ENCODE measurements around the gene MAP3K9. TPM values are rescaled to one million over a fixed set of nuclear protein-coding genes. Genes with fewer than 3 reads are reported as not detected.

The MAP3K9 gene
- total and polyA plus RNA-seq, 9 of the 15 experiments (the other 6 are each of a cell fraction or from before 2014, with no cell fraction given) = 0.03 to 0.60 (median 0.36) TPM

DNA sequence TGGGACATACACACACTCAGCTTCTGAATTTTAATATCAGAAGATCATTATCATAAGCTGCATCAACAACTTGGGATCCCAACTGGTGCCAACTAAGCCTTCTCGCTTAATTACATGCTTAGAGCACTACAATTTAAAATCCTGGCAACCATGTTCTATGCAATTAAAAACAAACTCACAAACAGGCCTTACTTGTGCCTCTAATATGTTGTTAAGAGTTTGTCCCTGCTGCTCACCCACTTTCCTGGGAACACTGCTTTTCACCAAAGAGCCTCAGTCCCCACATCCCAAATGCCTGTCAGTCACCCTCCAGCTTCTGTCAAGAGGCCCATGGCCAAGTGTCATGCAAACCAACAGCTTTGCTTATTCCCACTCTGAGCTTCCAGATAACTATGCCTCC is 97.9 kb downstream of the MAP3K9 start (continued):
- no peak for TF ChIP-seq CBX8 (IDR thresholded peaks at IDR 0.05; ENCODE audit: borderline replicate concordance, extremely low read depth, low read depth, low read length, poor library complexity, severe bottlenecking)
- no peak for TF ChIP-seq ZNF146 (CRISPR knock-in tag; IDR thresholded peaks at IDR 0.05; ENCODE audit: unreplicated experiment)
- TF ChIP-seq, protein P1, sequence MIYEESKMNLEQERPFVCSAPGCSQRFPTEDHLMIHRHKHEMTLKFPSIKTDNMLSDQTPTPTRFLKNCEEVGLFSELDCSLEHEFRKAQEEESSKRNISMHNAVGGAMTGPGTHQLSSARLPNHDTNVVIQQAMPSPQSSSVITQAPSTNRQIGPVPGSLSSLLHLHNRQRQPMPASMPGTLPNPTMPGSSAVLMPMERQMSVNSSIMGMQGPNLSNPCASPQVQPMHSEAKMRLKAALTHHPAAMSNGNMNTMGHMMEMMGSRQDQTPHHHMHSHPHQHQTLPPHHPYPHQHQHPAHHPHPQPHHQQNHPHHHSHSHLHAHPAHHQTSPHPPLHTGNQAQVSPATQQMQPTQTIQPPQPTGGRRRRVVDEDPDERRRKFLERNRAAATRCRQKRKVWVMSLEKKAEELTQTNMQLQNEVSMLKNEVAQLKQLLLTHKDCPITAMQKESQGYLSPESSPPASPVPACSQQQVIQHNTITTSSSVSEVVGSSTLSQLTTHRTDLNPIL (CRISPR knock-in tag; IDR thresholded peaks at IDR 0.05) = no peak
- no peak for TF ChIP-seq ARNT (IDR thresholded peaks at IDR 0.05)
- no peak for TF ChIP-seq KLF16 (IDR thresholded peaks at IDR 0.05)
- TF ChIP-seq ZNF184 (CRISPR knock-in tag; IDR thresholded peaks at IDR 0.05) = no peak

DNA sequence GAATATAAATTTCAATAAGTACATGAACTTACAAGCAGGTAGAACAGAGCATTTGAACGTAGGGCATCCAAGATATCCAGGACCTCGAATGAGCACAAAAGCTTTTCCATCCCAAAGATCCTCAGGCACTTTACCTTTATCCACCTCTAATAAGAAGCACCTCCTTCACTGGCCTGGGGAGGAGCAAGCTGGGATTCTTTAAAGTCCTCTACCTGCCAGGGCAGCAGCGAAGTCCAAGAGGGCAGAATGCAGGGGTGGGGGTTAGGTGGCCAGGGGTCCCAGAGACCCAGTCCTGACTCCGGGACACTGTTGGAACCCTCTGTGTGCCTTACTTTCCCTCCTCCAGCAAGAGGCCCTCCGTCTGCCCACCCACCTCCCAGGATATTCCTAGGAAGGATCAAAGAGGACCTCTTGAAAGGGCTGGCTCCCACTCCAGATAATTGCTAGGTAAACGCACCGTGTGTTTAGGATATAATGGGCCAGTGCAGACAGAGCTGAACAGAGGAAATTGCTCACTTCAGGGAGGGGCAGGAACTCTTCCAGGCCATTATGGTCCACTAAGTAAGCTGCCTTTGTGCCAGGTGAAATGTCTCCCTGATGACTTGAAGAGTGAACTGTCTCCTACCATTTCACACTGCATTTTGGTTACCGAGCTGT is 99.5 kb downstream of the MAP3K9 start:
- Histone ChIP-seq H3K9ac (ENCODE audit: insufficient read depth in 1 of 2, low read depth in 2 of 2, low read length in 2 of 2) (no peak overlapping the region), H3K9me3 (replicated peaks; ENCODE audit: control insufficient read depth, insufficient read depth, low read depth, low read length) (no peaks in the 10 kb centered on the region), H2AFZ (ENCODE audit: low read depth, low read length) (no peak overlapping the region), H3K4me1 (replicated peaks in 1 of 2; ENCODE audit: control insufficient read depth in 2 of 2, insufficient read depth in 2 of 2, low read length in 2 of 2) (no peaks in the 10 kb centered on the region), H3K36me3 (ENCODE audit: control insufficient read depth, insufficient read depth, low read length) (no peaks in the 10 kb centered on the region), H3K4me3 (no peak overlapping the region), H3K9me1 (ENCODE audit: control insufficient read depth, insufficient read depth, low read length) (no peaks in the 10 kb centered on the region), H3K79me2 (ENCODE audit: control insufficient read depth, insufficient read depth, low read length) (no peaks in the 10 kb centered on the region), H4K20me1 (replicated peaks; ENCODE audit: control insufficient read depth, insufficient read depth, low read length) (no peaks in the 10 kb centered on the region), H3K27ac (ENCODE audit: extremely low read depth, low read depth, low read length) (no peak overlapping the region), H3K4me2 (ENCODE audit: insufficient read depth, low read length) (no peak overlapping the region), H3K27me3 (ENCODE audit: control insufficient read depth in 2 of 2, insufficient read depth in 2 of 2, low read length in 2 of 2) (no peaks in the 10 kb centered on the region; a peak in 1 of 5 replicates)
- ATAC-seq = no peak
- ChIA-PET CTCF (ENCODE audit: low intra/inter-chr PET ratio) (no interaction called here), POLR2A (interaction anchor here (0.8 kb wide), 1 partner anchor 11 kb away, joined by 3 read pairs; no protein-coding TSS in a partner anchor)
- WGBS (ENCODE audit: insufficient coverage, low coverage, missing lambda C conversion rate) = 0% methylated on average over 7 of the region's 8 CpGs
- in situ Hi-C loops (cut with MboI) = no loop called here
- DNase-seq (ENCODE audit: extremely low read depth in 1 of 4, low spot score in 3 of 4) = no peak
- BruUV-seq (replicated peaks) = no TSS peak
- intact Hi-C loops (cut with micrococcal nuclease) = loop anchor here (10.0 kb wide), 1 partner anchor 85 kb away; no protein-coding TSS in a partner anchor
- FAIRE-seq = no peak
- TF ChIP-seq CEBPG (CRISPR knock-in tag; IDR thresholded peaks at IDR 0.05) (no peak), CEBPG (tag; conservative IDR thresholded peaks at IDR 0.05 in 1 of 2, IDR thresholded peaks at IDR 0.05 in 1 of 2) (no peak), ZNF431 (CRISPR knock-in tag; IDR thresholded peaks at IDR 0.05) (no peak), DMBX1 (CRISPR knock-in tag; IDR thresholded peaks at IDR 0.05; ENCODE audit: borderline replicate concordance) (no peak), ZFX (CRISPR knock-in tag; IDR thresholded peaks at IDR 0.05) (no peak), BRD4 (IDR thresholded peaks at IDR 0.05) (no peak)
- TF ChIP-seq, protein P2, sequence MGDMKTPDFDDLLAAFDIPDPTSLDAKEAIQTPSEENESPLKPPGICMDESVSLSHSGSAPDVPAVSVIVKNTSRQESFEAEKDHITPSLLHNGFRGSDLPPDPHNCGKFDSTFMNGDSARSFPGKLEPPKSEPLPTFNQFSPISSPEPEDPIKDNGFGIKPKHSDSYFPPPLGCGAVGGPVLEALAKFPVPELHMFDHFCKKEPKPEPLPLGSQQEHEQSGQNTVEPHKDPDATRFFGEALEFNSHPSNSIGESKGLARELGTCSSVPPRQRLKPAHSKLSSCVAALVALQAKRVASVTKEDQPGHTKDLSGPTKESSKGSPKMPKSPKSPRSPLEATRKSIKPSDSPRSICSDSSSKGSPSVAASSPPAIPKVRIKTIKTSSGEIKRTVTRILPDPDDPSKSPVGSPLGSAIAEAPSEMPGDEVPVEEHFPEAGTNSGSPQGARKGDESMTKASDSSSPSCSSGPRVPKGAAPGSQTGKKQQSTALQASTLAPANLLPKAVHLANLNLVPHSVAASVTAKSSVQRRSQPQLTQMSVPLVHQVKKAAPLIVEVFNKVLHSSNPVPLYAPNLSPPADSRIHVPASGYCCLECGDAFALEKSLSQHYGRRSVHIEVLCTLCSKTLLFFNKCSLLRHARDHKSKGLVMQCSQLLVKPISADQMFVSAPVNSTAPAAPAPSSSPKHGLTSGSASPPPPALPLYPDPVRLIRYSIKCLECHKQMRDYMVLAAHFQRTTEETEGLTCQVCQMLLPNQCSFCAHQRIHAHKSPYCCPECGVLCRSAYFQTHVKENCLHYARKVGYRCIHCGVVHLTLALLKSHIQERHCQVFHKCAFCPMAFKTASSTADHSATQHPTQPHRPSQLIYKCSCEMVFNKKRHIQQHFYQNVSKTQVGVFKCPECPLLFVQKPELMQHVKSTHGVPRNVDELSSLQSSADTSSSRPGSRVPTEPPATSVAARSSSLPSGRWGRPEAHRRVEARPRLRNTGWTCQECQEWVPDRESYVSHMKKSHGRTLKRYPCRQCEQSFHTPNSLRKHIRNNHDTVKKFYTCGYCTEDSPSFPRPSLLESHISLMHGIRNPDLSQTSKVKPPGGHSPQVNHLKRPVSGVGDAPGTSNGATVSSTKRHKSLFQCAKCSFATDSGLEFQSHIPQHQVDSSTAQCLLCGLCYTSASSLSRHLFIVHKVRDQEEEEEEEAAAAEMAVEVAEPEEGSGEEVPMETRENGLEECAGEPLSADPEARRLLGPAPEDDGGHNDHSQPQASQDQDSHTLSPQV (IDR thresholded peaks at IDR 0.05) = no peak
- TF ChIP-seq, protein P3, sequence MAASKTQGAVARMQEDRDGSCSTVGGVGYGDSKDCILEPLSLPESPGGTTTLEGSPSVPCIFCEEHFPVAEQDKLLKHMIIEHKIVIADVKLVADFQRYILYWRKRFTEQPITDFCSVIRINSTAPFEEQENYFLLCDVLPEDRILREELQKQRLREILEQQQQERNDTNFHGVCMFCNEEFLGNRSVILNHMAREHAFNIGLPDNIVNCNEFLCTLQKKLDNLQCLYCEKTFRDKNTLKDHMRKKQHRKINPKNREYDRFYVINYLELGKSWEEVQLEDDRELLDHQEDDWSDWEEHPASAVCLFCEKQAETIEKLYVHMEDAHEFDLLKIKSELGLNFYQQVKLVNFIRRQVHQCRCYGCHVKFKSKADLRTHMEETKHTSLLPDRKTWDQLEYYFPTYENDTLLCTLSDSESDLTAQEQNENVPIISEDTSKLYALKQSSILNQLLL (CRISPR knock-in tag; IDR thresholded peaks at IDR 0.05; ENCODE audit: borderline replicate concordance) = no peak
